Peyer's patch (tissue), 4 donors: ENCODE measurements around the gene THADA. TPM values are rescaled to one million over a fixed set of nuclear protein-coding genes. Genes with fewer than 3 reads are reported as not detected.

Experiments used
- DNase-seq, 3 donors: peaks; one replicate each; pipeline ENCODE4 v3.0.0-alpha.2; 2017 to 2019
- H3K27ac ChIP-seq, 4 donors: fragments of 200-600 bp; sonication (generic); one replicate each; pipeline ENCODE4 v1.5.1; 2016 to 2019
- H3K27me3 ChIP-seq, 2 donors: fragments of 200-600 bp; sonication (generic); one replicate each; pipeline ENCODE4 v1.5.1; 2019
- H3K36me3 ChIP-seq, 3 donors: fragments of 200-600 bp; sonication (generic); one replicate each; pipeline ENCODE4 v1.5.1; 2016 to 2019
- H3K4me1 ChIP-seq, 4 donors: fragments of 200-600 bp; sonication (generic); one replicate each; pipeline ENCODE4 v1.5.1; 2016 to 2019
- H3K4me3 ChIP-seq, 4 donors: fragments of 200-600 bp; sonication (generic); 1 replicate in 3 of 4; 2 replicates in 1 of 4; pipeline ENCODE4 v1.5.1; 2016 to 2019; ENCODE audit warnings: mild to moderate bottlenecking in 1 of 4
- H3K9me3 ChIP-seq, 4 donors: fragments of 200-600 bp; sonication (generic); one replicate each; pipeline ENCODE4 v1.5.1; 2016 to 2019; ENCODE audit warnings: mild to moderate bottlenecking in 1 of 4
- CTCF ChIP-seq, 6 experiments: fragments of 450-650 bp in 4 of 6; fragments of 200-600 bp in 2 of 6; sonication (generic) in 1 of 6; IDR thresholded peaks; one replicate each; pipeline ENCODE4 v1.5.1; 2017 to 2019; ENCODE audit warnings: antibody characterized with exemption in 6 of 6, mild to moderate bottlenecking in 3 of 6, moderate library complexity in 1 of 6
- POLR2A ChIP-seq, 2 donors: fragments of 450-650 bp; IDR thresholded peaks; one replicate each; pipeline ENCODE4 v1.5.1; 2017; ENCODE audit warnings: antibody characterized with exemption in 2 of 2, mild to moderate bottlenecking in 2 of 2, moderate library complexity in 2 of 2
- total RNA-seq, 4 donors: library from RNA; depleted of rRNA; stranded (reverse); fragments of >200 nt; gene quantifications; one replicate each; pipeline ENCODE4 v1.1.0, GENCODE V29; 2016

THADA gene
- total RNA-seq, 4 donors from 2014 or later, result 19.3 to 76.7 (median 26.3) TPM

DNA sequence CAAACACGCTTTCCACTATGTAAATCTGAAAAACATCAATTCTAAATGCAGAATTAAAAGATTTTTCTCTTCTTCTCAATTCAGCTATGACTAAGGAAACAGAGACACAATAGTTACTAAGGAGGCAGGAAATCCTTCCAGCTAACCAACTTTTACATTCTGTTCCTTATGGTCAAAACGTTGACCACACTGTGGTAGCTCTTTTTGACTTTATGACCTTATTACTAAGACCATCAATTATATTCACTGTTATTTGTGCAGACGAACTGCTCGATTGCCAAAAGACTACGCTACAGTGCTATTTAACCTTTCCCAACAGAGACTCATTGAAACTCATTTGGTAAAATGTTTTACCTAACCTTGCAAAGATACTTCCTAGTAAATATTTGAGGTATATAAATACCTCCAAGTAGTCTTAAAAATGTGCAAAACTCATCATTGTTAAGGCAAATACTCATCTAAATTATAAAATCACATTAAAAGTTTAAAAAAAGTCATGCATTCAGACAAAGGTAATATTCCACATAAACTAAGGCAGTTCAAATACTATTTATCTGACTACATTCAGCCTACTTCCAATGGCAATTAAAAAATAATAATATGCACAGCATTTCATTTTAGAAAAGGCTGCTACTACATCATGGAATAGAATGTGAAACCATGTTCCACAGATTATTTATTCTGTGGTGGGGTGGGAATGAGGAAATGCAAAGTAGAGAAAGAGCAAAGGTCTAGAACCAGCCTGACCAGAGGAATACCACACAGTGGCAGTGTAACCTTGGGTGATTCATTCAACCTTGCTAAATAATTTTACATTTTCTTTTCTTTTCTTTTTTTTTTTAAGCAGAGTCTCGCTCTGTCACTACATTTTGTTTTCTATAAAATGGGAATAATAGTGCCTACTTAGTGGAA is 139.9 kb downstream of the THADA start:
- Histone ChIP-seq H3K27me3 (no peaks in the 10 kb centered on the region), H3K9me3 (no peaks in the 10 kb centered on the region), H3K4me3 (no peak overlapping the region), H3K4me1 (peaks cover 0 to 14% (median 4%) of the 10 kb centered on the region in 4 donors), H3K36me3 (no peaks in the 10 kb centered on the region), H3K27ac (peak overlapping the region in 1 of 4 donors; percentile 47)
- DNase-seq, result no peak
- no peak for TF ChIP-seq POLR2A (IDR thresholded peaks at IDR 0.05)
- TF ChIP-seq CTCF (IDR thresholded peaks at IDR 0.05), result peak in 2 of 6 experiments; percentile 24 to 34

- Histone ChIP-seq H3K27me3 (no peaks in the 10 kb centered on the region), H3K4me1 (peaks cover 0 to 14% (median 4%) of the 10 kb centered on the region in 4 donors), H3K9me3 (no peaks in the 10 kb centered on the region), H3K4me3 (no peak overlapping the region), H3K36me3 (no peaks in the 10 kb centered on the region), H3K27ac (peak overlapping the region in 1 of 4 donors; percentile 17)
- no peak for DNase-seq
- TF ChIP-seq POLR2A (IDR thresholded peaks at IDR 0.05) (no peak), CTCF (IDR thresholded peaks at IDR 0.05) (no peak)
Observed at GRCh38 chr2:43455296-43455695, 140.5 kb downstream of the THADA start.

GRCh38 chr2:43454791-43455190 is 141.0 kb downstream of the THADA start:
- Histone ChIP-seq H3K27ac (no peak overlapping the region), H3K4me1 (peaks cover 0 to 14% (median 4%) of the 10 kb centered on the region in 4 donors), H3K36me3 (no peaks in the 10 kb centered on the region), H3K27me3 (no peaks in the 10 kb centered on the region), H3K9me3 (no peaks in the 10 kb centered on the region), H3K4me3 (no peak overlapping the region)
- no peak for DNase-seq
- TF ChIP-seq POLR2A (IDR thresholded peaks at IDR 0.05) (no peak), CTCF (IDR thresholded peaks at IDR 0.05) (no peak)

DNA sequence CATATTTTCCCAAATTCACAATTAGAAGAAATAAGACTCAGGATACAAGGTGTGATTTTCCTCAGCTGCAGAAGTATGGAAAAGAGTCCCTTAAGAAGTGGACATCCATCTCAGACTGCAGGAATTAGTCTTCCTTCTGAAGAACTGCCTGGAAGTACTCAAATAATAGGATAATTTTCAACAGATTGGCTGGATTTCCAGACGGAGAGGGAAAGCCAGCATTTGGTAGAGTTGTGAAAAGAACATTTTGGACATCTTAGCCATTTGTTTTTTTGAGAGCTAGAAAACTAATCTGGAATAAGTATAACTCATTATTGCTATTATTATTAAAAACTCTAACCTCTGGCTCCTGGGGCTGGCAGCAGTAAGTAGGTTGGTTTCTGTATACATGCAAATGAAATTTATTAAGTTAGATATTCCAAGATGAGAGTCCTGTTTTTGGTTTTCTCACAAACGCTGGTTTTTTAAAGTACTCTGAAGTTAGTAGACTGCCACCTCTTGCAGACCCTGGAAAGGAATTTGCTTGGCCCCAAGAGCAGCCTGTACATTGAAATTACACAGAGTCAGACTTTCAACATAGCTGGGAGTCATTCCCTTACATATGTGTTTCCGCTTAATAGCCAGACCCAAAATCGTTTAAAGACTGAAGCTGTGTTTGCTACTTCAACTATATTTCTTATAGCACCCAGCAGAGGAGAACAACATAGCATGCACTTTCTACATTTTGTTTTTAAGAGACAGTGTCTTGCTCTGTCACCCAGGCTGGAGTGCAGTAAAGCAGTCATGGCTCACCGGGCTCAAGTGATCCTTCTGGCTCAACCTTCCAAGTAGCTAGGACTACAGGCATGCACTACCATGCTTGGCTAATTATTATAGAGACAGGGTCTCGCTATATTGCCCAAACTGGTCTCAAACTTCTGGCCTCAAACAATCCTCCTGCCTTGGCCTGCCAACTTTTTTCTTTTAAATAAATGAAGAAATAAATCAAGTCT is 142.4 kb downstream of the THADA start:
- Histone ChIP-seq H3K9me3 (no peaks in the 10 kb centered on the region), H3K27ac (no peak overlapping the region), H3K27me3 (no peaks in the 10 kb centered on the region), H3K36me3 (no peaks in the 10 kb centered on the region), H3K4me1 (peaks cover 0 to 14% (median 4%) of the 10 kb centered on the region in 4 donors), H3K4me3 (no peak overlapping the region)
- TF ChIP-seq CTCF (IDR thresholded peaks at IDR 0.05) (no peak), POLR2A (IDR thresholded peaks at IDR 0.05) (no peak)
- DNase-seq, result no peak

DNA sequence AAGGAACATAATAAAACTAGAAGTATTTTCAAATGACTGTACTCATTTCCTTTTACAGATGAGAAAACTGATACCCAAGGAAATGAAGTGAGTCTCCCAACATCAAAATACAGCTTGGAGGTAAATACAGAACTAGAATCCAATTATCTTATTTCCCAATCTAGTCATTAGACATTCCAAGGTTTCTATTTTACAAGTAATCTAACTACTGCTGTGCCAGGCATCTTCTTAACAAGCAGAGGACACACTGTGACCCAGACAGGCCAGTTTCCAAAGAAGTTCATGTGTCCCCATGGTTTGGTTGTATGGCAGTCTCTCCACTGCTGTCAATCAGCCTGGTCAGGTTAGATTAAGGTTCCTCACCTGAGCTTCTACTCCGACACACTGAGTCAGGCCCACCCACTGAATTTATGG is 143.5 kb downstream of the THADA start:
- H3K4me1 ChIP-seq, result peaks cover 0 to 14% (median 4%) of the 10 kb centered on the region in 4 donors
- no peak for DNase-seq
- H3K9me3 ChIP-seq, result no peaks in the 10 kb centered on the region
- no peak overlapping the region for H3K4me3 ChIP-seq
- no peak overlapping the region for H3K27ac ChIP-seq
- no peaks in the 10 kb centered on the region for H3K36me3 ChIP-seq
- no peaks in the 10 kb centered on the region for H3K27me3 ChIP-seq
- TF ChIP-seq POLR2A (IDR thresholded peaks at IDR 0.05), result no peak
